Measurements from ENCODE around the gene CHMP2A. TPM values are rescaled to one million over a fixed set of nuclear protein-coding genes. Genes with fewer than 3 reads are reported as not detected.
A peak's percentile ranks its signal among the peaks of the same experiment; 100 is the strongest.

Gene CHMP2A
- total and polyA plus RNA-seq, 2 of the 13 experiments (the other 11 are each of a cell fraction or from before 2014, with no cell fraction given) = 49.7 to 55.0 TPM

DNA sequence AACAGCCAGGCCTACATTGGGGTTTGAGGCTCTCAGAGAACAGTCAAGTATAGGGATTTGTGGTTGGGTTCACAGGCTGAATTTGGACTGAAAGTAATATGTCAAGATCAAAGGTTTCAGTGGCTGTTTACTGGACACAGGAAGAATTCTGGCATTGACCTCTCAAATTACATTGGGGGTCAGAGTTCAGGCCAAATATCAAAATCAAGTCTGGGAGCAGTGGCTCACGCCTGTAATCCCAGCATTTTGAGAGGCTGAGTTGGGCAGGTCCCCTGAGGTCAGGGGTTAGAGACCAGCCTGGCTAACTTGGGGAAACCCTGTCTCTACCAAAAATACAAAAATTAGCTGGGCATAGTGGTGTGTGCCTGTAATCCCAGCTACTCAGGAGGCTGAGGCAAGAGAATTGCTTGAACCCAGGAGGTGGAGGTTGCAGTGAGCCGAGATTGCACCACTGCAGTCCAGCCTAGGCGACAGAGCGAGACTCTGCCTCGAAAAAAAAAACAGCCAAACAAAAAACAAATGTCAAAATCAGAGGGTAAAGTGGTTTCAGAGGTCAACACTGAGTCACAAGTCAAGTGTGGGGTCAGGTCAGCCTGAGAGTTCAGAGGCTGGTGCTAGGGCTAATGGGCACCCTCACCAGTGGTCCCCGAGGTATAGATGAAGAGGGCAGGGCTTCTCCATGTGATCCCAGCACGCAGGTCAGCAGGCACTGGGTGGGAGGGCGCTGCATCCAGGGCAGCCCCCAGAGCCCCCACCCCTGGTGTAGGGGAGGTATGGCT is 44.6 kb downstream of the CHMP2A start (continued):
- TF ChIP-seq, protein P1, sequence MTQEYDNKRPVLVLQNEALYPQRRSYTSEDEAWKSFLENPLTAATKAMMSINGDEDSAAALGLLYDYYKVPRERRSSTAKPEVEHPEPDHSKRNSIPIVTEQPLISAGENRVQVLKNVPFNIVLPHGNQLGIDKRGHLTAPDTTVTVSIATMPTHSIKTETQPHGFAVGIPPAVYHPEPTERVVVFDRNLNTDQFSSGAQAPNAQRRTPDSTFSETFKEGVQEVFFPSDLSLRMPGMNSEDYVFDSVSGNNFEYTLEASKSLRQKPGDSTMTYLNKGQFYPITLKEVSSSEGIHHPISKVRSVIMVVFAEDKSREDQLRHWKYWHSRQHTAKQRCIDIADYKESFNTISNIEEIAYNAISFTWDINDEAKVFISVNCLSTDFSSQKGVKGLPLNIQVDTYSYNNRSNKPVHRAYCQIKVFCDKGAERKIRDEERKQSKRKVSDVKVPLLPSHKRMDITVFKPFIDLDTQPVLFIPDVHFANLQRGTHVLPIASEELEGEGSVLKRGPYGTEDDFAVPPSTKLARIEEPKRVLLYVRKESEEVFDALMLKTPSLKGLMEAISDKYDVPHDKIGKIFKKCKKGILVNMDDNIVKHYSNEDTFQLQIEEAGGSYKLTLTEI (CRISPR knock-in tag; conservative IDR thresholded peaks at IDR 0.05) = no peak
- TF ChIP-seq TARDBP (CRISPR knock-in tag; IDR thresholded peaks at IDR 0.05) (peak; percentile 58; the same call in 1 of the 2 replicates), LCORL (IDR thresholded peaks at IDR 0.05) (no peak), LCORL (CRISPR knock-in tag; IDR thresholded peaks at IDR 0.05) (peak; percentile 89), FOSL2 (CRISPR knock-in tag; IDR thresholded peaks at IDR 0.05) (peak; percentile 89), PHF20 (CRISPR knock-in tag; IDR thresholded peaks at IDR 0.05) (0 out of 2 replicates have a peak, but pooled peaks have one; percentile 24), ZNF331 (CRISPR knock-in tag; IDR thresholded peaks at IDR 0.05) (0 out of 2 replicates have a peak, but pooled peaks have one; percentile 19), RXRA (CRISPR knock-in tag; IDR thresholded peaks at IDR 0.05) (peak; percentile 78; the same call in 1 of the 2 replicates), SOX13 (IDR thresholded peaks at IDR 0.05) (no peak), SOX13 (CRISPR knock-in tag; conservative IDR thresholded peaks at IDR 0.05 in 1 of 2, IDR thresholded peaks at IDR 0.05 in 1 of 2) (peak in 1 of 2 experiments; percentile 25; a peak in 1 of 4 replicates), ZKSCAN8 (CRISPR knock-in tag; IDR thresholded peaks at IDR 0.05; ENCODE audit: borderline replicate concordance) (0 out of 2 replicates have a peak, but pooled peaks have one; percentile 35)
- TF ChIP-seq, protein P2, sequence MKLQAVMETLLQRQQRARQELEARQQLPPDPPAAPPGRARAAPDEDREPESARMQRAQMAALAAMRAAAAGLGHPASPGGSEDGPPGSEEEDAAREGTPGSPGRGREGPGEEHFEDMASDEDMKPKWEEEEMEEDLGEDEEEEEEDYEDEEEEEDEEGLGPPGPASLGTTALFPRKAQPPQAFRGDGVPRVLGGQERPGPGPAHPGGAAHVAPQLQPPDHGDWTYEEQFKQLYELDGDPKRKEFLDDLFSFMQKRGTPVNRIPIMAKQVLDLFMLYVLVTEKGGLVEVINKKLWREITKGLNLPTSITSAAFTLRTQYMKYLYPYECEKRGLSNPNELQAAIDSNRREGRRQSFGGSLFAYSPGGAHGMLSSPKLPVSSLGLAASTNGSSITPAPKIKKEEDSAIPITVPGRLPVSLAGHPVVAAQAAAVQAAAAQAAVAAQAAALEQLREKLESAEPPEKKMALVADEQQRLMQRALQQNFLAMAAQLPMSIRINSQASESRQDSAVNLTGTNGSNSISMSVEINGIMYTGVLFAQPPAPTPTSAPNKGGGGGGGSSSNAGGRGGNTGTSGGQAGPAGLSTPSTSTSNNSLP (IDR thresholded peaks at IDR 0.05; ENCODE audit: low read depth, low read length) = peak; percentile 45; the same call in 1 of the 2 replicates
- TF ChIP-seq, protein P3, sequence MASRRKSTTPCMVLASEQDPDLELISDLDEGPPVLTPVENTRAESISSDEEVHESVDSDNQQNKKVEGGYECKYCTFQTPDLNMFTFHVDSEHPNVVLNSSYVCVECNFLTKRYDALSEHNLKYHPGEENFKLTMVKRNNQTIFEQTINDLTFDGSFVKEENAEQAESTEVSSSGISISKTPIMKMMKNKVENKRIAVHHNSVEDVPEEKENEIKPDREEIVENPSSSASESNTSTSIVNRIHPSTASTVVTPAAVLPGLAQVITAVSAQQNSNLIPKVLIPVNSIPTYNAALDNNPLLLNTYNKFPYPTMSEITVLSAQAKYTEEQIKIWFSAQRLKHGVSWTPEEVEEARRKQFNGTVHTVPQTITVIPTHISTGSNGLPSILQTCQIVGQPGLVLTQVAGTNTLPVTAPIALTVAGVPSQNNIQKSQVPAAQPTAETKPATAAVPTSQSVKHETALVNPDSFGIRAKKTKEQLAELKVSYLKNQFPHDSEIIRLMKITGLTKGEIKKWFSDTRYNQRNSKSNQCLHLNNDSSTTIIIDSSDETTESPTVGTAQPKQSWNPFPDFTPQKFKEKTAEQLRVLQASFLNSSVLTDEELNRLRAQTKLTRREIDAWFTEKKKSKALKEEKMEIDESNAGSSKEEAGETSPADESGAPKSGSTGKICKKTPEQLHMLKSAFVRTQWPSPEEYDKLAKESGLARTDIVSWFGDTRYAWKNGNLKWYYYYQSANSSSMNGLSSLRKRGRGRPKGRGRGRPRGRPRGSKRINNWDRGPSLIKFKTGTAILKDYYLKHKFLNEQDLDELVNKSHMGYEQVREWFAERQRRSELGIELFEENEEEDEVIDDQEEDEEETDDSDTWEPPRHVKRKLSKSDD (CRISPR knock-in tag; IDR thresholded peaks at IDR 0.05; ENCODE audit: low read depth) = 0 out of 2 replicates have a peak, but pooled peaks have one; percentile 35
- TF ChIP-seq, protein P4, sequence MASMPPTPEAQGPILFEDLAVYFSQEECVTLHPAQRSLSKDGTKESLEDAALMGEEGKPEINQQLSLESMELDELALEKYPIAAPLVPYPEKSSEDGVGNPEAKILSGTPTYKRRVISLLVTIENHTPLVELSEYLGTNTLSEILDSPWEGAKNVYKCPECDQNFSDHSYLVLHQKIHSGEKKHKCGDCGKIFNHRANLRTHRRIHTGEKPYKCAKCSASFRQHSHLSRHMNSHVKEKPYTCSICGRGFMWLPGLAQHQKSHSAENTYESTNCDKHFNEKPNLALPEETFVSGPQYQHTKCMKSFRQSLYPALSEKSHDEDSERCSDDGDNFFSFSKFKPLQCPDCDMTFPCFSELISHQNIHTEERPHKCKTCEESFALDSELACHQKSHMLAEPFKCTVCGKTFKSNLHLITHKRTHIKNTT (CRISPR knock-in tag; IDR thresholded peaks at IDR 0.05) = no peak
- TF ChIP-seq, protein P5, sequence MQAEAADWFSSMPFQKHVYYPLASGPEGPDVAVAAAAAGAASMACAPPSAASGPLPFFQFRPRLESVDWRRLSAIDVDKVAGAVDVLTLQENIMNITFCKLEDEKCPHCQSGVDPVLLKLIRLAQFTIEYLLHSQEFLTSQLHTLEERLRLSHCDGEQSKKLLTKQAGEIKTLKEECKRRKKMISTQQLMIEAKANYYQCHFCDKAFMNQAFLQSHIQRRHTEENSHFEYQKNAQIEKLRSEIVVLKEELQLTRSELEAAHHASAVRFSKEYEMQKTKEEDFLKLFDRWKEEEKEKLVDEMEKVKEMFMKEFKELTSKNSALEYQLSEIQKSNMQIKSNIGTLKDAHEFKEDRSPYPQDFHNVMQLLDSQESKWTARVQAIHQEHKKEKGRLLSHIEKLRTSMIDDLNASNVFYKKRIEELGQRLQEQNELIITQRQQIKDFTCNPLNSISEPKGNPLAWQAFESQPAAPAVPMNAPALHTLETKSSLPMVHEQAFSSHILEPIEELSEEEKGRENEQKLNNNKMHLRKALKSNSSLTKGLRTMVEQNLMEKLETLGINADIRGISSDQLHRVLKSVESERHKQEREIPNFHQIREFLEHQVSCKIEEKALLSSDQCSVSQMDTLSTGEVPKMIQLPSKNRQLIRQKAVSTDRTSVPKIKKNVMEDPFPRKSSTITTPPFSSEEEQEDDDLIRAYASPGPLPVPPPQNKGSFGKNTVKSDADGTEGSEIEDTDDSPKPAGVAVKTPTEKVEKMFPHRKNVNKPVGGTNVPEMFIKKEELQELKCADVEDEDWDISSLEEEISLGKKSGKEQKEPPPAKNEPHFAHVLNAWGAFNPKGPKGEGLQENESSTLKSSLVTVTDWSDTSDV (CRISPR knock-in tag; IDR thresholded peaks at IDR 0.05) = no peak
- TF ChIP-seq, protein P6, sequence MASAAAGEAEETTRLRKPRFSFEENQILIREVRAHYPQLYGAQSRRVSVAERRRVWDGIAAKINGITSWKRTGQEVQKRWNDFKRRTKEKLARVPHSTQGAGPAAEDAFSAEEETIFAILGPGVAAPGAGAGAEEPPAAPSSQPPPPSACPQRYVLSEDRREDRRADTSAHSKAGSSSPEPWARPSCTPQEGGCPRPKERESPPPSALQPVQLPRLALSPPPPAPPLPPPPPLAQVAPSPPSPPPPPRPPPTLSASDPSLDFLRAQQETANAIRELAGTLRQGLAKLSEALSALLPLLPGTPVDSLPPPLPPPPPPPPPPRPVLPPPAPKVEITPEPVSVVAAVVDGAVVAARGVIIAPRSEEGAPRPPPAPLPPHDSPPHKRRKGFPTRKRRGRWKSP (CRISPR knock-in tag; IDR thresholded peaks at IDR 0.05) = 0 out of 2 replicates have a peak, but pooled peaks have one; percentile 15
